Cardiac ventricle fibroblast (primary cell): ENCODE results near the gene CDA. TPM values are rescaled to one million over a fixed set of nuclear protein-coding genes. Genes with fewer than 3 reads are reported as not detected.

ENCODE experiments used
- total RNA-seq: library from RNA; depleted of rRNA; stranded (reverse); fragments of >200 nt; gene quantifications from 2 replicates; pipeline ENCODE4 v1.2.3, GENCODE V29; 2015

Gene CDA
- total RNA-seq, result not detected in 2 replicates

DNA sequence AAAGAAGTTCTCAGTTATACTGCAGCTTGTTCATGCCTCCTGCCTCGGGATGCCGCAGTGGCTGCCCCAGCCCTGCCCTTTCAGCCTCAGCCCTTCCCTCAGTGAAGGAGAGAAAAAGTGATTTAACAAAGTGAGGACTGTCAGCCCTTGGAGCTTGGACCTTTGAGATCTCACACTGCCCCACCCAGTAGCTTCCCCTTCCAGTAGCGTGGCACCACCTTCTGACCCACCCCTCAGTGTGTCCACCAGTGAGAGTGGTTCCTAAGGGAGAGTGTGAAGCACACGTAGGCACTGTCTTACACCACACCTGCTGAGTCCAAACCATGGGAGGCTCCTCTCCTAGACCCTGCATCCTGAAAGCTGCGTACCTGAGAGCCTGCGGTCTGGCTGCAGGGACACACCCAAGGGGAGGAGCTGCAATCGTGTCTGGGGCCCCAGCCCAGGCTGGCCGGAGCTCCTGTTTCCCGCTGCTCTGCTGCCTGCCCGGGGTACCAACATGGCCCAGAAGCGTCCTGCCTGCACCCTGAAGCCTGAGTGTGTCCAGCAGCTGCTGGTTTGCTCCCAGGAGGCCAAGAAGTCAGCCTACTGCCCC is at the start of gene CDA:
TSS of gene CDA (plus strand) at position 464 of the 592 bp plus-strand sequence. CDS start at position 497, 33 bp downstream.

DNA sequence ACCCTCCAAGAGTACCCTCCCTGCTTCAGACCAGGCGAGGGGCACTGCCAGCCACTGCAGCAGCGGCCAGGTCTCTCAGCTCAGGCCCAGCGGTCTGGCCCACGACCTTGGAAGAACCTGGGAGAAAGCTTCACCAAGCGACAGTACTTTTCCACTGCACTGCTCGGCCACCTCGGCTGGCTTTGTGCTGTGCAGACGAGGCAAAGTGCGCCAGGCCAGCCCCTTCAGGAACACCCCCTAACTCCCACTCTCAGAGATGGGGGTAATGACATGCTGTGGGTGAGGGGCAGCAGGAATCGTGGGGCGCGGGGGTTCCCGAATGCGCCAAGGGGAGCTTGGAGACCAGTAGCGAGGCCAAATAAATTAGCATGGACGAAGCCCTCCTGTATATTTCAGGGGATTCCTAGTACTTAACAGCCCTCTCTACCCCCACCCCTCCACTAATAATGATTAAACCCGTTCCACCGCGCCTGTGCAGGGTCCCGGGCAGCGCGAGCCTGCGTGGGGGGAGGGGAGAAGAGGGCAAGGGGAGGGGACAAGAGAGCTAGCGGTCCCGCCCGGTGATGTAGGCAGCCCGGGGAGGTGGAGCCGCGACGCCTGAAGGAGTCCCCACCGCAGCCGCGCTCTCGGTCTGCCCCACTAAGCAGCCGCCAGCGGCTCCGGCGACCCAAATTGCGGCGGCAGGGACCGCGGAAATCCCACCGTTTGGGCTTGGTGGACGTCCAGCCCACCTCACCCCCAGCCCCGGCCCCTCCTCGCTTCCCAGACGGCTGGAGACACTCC is 36.8 kb upstream of the CDA start, which contains the start of gene FAM43B:
TSS of gene FAM43B (plus strand) at position 629 of the 783 bp plus-strand sequence. CDS start 401 bp downstream, outside the sequence.

DNA sequence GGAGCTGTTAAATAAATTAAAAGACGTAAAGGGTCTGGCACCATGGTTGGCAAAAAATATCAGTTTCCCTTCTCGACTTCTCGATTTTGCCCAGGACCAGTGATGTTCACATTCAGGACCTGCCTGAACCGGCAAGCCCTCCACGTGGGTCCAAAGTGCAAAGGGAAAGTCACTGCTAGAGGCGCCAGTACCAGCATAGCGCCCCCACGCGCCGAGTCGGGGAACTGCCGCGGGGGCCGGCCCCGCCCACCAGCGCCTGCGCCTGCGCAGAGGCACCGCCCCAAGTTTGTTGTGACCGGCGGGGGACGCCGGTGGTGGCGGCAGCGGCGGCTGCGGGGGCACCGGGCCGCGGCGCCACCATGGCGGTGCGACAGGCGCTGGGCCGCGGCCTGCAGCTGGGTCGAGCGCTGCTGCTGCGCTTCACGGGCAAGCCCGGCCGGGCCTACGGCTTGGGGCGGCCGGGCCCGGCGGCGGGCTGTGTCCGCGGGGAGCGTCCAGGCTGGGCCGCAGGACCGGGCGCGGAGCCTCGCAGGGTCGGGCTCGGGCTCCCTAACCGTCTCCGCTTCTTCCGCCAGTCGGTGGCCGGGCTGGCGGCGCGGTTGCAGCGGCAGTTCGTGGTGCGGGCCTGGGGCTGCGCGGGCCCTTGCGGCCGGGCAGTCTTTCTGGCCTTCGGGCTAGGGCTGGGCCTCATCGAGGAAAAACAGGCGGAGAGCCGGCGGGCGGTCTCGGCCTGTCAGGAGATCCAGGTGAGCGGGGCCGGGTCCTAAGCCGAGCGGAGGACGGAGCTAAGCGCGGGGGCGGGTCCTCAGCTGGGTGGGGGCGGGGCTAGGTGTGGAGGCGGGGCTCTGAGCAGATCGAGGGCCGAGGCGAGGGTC is 44.5 kb downstream of the CDA start, which contains the start of gene PINK1:
TSS of gene PINK1 (plus strand) at position 269 of the 875 bp plus-strand sequence. CDS start at position 360, 91 bp downstream.

DNA sequence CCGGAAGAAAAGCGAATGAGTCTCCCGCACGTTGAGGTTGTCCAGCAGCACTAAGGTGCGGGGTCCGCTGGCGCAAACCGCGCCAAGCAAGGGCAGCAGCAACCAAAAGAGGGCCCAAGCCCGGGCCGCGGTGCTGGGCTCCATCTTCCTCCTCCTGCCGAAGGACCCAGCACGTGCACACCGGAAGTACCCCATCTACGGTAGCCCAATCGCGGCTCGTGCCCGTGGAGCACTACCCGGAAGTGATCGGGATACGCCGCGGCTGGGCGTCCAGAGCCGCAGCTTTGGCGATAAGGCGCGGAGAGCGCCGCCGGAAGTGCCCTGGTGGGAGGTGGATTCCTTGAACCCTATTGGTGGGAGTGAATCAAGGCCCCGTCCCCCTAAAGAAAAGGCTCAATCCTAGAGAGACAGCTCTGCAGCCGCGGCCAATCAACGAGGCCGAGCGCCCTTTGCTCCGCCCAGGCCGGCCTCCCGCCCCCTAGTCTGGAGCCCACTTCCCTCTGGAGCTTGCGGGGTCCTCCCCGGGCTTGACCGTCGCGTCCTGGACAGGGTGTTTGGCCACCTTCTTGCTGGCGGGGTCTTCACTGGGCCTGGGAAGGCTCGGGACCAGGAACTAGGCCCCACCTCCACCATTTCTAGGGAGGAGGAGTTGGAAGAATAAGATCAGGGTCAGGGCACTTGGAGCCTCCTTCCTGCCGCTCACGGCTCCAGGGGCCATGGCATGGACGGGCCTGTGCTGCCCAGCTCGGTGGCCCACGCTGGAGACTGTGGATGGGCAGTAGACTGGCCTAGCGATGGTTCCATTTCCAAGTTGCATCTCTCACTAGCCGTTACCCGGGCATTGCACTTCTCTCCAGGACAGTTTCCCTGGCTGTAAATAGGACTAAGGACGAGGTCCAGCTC is 72.6 kb downstream of the CDA start, which contains the start of gene DDOST:
TSS of gene DDOST (minus strand) at position 163 of the 903 bp plus-strand sequence. CDS start at position 144, 19 bp downstream.

Other genes with a start within 250 kb of the CDA start
- gene CAMK2N1, start 102.9 kb upstream of the CDA start, total RNA-seq, result 3.7 and 6.7 TPM in 2 replicates
- 22.4 and 23.5 TPM in 2 replicates for gene MUL1, start 80.9 kb upstream of the CDA start, total RNA-seq
- 1.2 and 2.2 TPM in 2 replicates for gene FAM43B, start 36.5 kb upstream of the CDA start, total RNA-seq
- gene PINK1, start 44.4 kb downstream of the CDA start, total RNA-seq, result 39.4 and 48.2 TPM in 2 replicates
- gene DDOST, start 72.3 kb downstream of the CDA start, total RNA-seq, result 241 and 264 TPM in 2 replicates
- 0.37 and 0.44 TPM in 2 replicates for gene KIF17, start 128.9 kb downstream of the CDA start, total RNA-seq
- gene SH2D5, start 143.6 kb downstream of the CDA start, total RNA-seq, result 0.25 and 0.59 TPM in 2 replicates
- 119 and 141 TPM in 2 replicates for gene HP1BP3, start 198.2 kb downstream of the CDA start, total RNA-seq